Kasumi-1 (cell line): ENCODE data around the gene H2BK1.

ENCODE experiments used
- DNase-seq, 2 experiments: peaks; one replicate each; lab custom pipeline; 2025; lab: John Stamatoyannopoulos, UW

The H2BK1 gene

GRCh38 chr7:151202836-151203235, 7.5 kb downstream of the H2BK1 start:
- no peak for DNase-seq

- DNase-seq = no peak
Measured at GRCh38 chr7:151201751-151202150, 8.5 kb downstream of the H2BK1 start.

GRCh38 chr7:151201344-151201743, 8.9 kb downstream of the H2BK1 start:
- DNase-seq = no peak

GRCh38 chr7:151198945-151199848, 11.1 kb downstream of the H2BK1 start:
- no peak for DNase-seq

DNA sequence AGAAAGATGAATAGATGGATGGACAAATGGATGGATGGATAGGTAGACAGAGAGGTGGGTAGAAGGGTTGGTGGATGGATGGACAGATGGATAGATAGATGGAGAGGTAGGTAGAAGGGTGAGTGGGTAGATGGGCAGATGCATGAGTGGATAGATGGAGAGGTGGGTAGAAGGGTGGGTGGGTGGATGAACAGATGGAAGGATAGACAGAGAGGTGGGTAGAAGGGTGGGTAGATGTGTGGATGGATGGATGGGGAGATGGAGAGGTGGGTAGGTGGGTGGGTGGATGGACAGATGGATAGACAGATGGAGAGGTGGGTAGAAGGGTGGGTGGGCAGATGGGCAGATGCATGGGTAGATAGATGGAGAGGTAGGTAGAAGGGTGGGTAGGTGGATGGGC, 12.4 kb downstream of the H2BK1 start:
- DNase-seq = no peak

GRCh38 chr7:151195616-151196450, 14.5 kb downstream of the H2BK1 start:
- no peak for DNase-seq

DNA sequence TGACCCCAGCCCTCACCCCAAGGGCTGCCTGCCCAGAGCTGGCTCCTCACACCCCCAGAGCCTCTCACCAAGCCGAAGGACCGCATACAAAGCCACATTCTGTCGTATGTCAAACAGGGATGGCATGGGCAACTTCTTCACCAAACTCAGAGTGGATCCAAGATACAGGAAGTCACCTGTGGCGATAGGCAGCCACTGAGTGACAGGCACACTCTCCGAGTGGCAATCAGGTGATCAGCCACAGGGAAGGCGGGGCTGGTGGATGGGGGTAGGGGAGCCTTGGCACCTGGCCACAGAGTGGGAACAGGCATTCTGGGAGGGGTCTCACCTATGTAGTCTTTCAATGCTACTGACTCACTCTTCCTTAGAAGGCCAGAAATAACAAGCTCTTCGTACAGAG, 16.1 kb downstream of the H2BK1 start:
- no peak for DNase-seq

DNA sequence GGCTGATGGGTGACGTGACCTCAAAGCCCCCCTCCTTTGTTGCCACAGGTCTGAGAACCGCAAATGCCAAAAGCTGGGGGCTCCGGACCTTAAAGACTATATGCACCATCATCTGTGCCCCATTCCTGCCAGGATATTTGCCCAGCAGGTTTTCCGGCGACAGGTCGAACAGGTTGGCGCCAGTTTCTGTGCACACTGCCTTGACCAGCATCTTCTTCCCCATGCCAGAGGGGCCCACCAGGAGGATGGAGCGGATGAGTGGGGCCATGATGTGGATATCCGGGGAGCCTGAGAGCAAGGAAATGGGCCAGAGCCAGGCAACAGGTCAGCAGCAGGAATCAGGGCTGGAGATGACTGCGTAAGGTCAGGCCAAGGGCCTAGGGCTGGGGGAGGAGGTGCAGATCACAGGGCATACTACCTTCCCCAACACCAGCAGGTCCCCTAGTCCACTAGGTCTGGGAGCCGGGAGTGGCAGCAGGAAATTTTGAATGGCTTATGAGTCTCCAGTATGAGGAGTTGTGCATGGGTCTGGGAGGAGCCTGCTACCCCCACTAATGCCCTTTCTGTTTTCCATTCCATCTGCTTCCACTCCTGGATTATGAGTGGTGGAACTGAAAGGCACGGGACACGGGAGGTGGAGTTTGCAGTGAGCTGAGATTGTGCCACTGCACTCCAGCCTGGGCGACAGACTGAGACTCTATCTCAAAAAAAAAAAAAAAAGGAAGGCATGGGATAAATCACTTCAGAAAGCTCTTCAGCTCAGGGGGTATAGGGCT, 16.9 kb downstream of the H2BK1 start:
- DNase-seq = no peak

GRCh38 chr7:151192002-151192539, 18.2 kb downstream of the H2BK1 start:
- DNase-seq = no peak

DNA sequence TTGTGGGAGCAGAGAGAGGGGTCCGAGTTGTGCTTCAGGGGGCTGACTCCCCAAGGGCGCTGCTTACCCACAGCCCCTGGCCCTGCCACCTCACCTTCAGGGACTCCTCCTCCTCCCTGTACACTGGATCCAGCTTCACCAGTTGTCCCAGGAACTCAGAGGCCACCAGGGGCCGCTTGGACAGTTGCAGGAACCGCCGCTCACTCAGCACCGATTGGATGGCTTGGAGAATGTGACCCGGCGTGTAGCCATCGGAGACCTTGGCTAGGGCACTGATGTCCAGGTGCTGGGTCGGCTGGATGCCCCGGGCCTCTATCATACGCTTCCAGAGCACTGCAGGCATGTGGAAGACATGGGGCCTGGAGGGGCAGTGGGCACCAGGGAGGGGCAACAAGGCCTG, 18.7 kb downstream of the H2BK1 start:
- DNase-seq = no peak

- DNase-seq = no peak
Measured at GRCh38 chr7:151189038-151189437, 21.2 kb downstream of the H2BK1 start.

- DNase-seq = no peak
Measured at GRCh38 chr7:151188252-151188542, 22.1 kb downstream of the H2BK1 start.

DNA sequence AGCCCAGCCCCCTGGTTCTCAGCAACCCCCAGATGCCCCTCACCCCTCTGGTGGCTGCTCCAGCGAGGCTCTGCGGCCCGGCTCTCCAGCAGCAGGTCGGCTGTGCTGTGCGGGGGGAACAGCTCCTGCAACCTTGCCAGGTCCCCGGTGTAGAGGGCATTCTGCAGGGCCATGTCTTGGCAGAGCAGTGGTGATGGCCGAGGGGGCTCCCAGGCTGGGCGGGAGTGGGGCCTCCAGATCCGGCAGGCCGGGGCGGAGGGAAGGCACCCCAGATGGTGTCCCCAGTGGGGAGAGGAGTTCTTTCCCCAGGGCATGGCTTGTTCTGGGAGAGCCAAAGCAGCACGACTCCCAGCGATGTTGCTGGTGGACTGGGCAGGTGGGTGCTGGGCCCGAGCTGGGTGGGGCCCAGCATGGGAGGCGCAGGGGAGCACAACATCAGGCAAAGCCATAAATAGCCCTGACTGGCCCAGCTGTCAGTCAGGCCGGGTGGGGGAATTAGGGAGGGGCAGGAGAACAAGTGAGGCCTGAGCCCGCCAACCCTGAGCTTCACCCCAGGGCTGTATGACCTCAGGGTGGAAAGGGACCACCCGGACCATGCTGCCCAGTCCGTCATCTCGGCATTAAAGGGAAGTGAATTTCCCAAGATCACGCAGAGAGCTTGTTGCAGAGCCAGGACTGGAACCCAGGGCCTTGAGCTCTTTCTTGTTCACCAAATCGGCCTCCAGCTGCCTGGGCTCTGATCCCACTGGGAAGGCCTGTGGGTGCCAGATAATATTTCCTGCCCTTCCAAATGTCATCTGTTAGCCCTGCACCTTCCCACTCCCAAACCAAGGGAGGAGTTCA, 22.7 kb downstream of the H2BK1 start:
- no peak for DNase-seq

- DNase-seq = no peak
Measured at GRCh38 chr7:151186640-151187408, 23.5 kb downstream of the H2BK1 start, which contains the start of gene ASB10. Gene ASB10 (minus strand): TSS chr7:151187250. CDS start chr7:151187130, 120 bp downstream.

GRCh38 chr7:151185762-151186639, 24.3 kb downstream of the H2BK1 start:
- DNase-seq = no peak

DNA sequence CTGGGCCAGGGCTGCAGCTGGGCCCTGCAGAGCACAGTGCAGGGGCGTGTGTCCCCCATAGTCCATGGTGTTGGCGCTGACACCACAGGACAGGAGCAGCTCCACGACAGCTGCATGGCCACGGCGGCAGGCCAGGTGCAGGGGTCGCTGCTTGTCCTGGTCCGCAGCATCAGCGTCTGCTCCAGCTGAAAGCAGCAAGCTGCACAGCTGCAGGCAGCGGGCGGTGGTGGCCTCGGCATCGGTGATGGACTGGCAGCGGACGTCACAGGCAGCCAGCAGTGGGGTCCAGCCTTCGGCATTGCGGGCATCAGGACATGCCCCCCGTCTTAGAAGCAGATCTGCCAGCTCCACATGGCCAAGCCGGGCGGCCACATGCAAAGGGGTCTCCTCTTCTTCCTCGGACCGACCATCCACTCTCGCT, 29.3 kb downstream of the H2BK1 start:
- no peak for DNase-seq

GRCh38 chr7:151179946-151180345, 30.3 kb downstream of the H2BK1 start:
- DNase-seq = no peak

GRCh38 chr7:151179287-151179860, 30.9 kb downstream of the H2BK1 start:
- DNase-seq = no peak

DNA sequence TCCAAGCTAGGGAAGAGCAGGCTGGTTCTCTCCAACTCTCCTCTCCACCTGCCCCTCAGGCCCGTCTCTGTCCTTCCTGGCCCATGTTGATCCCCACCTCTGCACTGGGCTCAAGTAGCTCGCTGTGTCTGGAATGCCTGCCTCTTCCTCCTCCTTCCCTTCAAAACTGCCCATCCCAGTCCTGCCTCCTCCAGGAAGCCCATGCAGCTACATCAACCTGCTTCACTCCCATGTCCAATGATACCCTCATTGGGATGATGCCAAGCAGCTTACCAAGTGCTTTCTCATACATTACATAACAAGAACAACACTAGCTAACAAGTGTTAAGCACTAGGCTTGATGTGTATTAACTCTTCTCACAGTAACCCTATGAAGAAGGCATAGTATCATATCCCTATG, 31.5 kb downstream of the H2BK1 start:
- no peak for DNase-seq
